Gastrocnemius medialis (tissue), 4 donors: ENCODE data around the gene CELSR3. TPM values are rescaled to one million over a fixed set of nuclear protein-coding genes. Genes with fewer than 3 reads are reported as not detected.

ENCODE experiments used
- ATAC-seq, 2 donors: fragments of 150-250 bp; one replicate each; pipeline ENCODE4 v1.9.1; 2016
- DNase-seq, 2 donors: peaks; one replicate each; pipeline ENCODE4 v3.0.0-alpha.2; 2019
- H3K27ac ChIP-seq, 4 donors: fragments of 200-600 bp; sonication (generic); 1 replicate in 1 of 4; 2 replicates in 3 of 4; pipeline ENCODE4 v1.5.1; 2016 to 2018; ENCODE audit warnings: mild to moderate bottlenecking in 2 of 4, moderate library complexity in 1 of 4
- H3K27me3 ChIP-seq, 3 donors: fragments of 200-600 bp; sonication (generic) in 2 of 3; 1 replicate in 1 of 3; 2 replicates in 2 of 3; pipeline versions ENCODE4 v1.5.1 to v1.6.0; 2016 to 2019; ENCODE audit warnings: mild to moderate bottlenecking in 1 of 3, moderate library complexity in 1 of 3
- H3K36me3 ChIP-seq, 2 donors: fragments of 200-600 bp; sonication (generic) in 1 of 2; one replicate each; pipeline ENCODE4 v1.5.1; 2017 to 2018
- H3K4me1 ChIP-seq, 2 donors: fragments of 200-600 bp; sonication (generic) in 1 of 2; one replicate each; pipeline ENCODE4 v1.5.1; 2016 to 2017; ENCODE audit warnings: mild to moderate bottlenecking in 2 of 2
- H3K4me3 ChIP-seq, 4 donors: fragments of 200-600 bp; sonication (generic) in 3 of 4; 1 replicate in 1 of 4; 2 replicates in 3 of 4; pipeline ENCODE4 v1.5.1; 2016 to 2019; ENCODE audit warnings: mild to moderate bottlenecking in 2 of 4
- H3K9me3 ChIP-seq, 3 donors: fragments of 200-600 bp; sonication (generic) in 2 of 3; 1 replicate in 1 of 3; 2 replicates in 2 of 3; pipeline ENCODE4 v1.5.1; 2016 to 2019
- CTCF ChIP-seq, 5 experiments: fragments of 450-650 bp in 3 of 5; fragments of 200-600 bp in 2 of 5; sonication (generic) in 2 of 5; IDR thresholded peaks in 4 of 5; conservative IDR thresholded peaks in 1 of 5; 1 replicate in 4 of 5; 2 replicates in 1 of 5; pipeline ENCODE4 v1.5.1; 2016 to 2019; ENCODE audit warnings: antibody characterized with exemption in 5 of 5, mild to moderate bottlenecking in 3 of 5, moderate library complexity in 3 of 5
- POLR2A ChIP-seq, 2 donors: fragments of 450-650 bp; IDR thresholded peaks; one replicate each; pipeline ENCODE4 v1.6.1; 2017; ENCODE audit warnings: antibody characterized with exemption in 2 of 2, mild to moderate bottlenecking in 2 of 2, moderate library complexity in 2 of 2
- in situ Hi-C, 4 donors: fragments of 200-750 bp; cut with MboI; loops; one replicate each; pipeline versions ENCODE4 v1.15.0 to v1.8.0; 2017; ENCODE audit warnings: low sequenced_read_pairs in 4 of 4
- intact Hi-C: fragments of 100-400 bp; cut with DNase I; formaldehyde crosslinking; loops from one replicate; pipeline ENCODE4 v1.15.1; 2023; ENCODE audit warnings: low total_unique reads
- total RNA-seq, 4 donors: library from RNA; depleted of rRNA; stranded (reverse); fragments of >200 nt; gene quantifications; one replicate each; pipeline versions ENCODE4 v1.1.0 to v1.2.3, GENCODE V29; 2016

Gene CELSR3
- total RNA-seq, 4 donors from 2014 or later = 0.02 to 0.25 (median 0.05) TPM; not detected in 1

- Histone ChIP-seq H3K9me3 (no peaks in the 10 kb centered on the region), H3K27me3 (no peaks in the 10 kb centered on the region), H3K4me3 (no peak overlapping the region), H3K4me1 (peaks cover 21% of the 10 kb centered on the region in 2 donors), H3K36me3 (peaks cover 0 to 58% of the 10 kb centered on the region in 2 donors), H3K27ac (peak overlapping the region in 3 of 4 donors; percentile 94 to 98 (median 96))
- TF ChIP-seq CTCF (IDR thresholded peaks at IDR 0.05 in 4 of 5, conservative IDR thresholded peaks at IDR 0.05 in 1 of 5) (no peak), POLR2A (IDR thresholded peaks at IDR 0.05) (no peak)
- in situ Hi-C loops (no loop called here), intact Hi-C loops (loop anchor here (5.0 kb wide), 1 partner anchor 140 kb away; a partner anchor contains a TSS)
- DNase-seq = no peak
- no peak for ATAC-seq
Observed at GRCh38 chr3:48607519-48607918, 55.2 kb downstream of the CELSR3 start.

GRCh38 chr3:48601622-48601994 lies 61.1 kb downstream of the CELSR3 start:
- peak; percentile 83 to 93 for DNase-seq
- peak; percentile 78 to 80 for ATAC-seq
- Histone ChIP-seq H3K9me3 (no peaks in the 10 kb centered on the region), H3K4me3 (no peak overlapping the region), H3K4me1 (peaks cover 51 to 60% of the 10 kb centered on the region in 2 donors), H3K27me3 (no peaks in the 10 kb centered on the region), H3K36me3 (peaks cover 0 to 67% of the 10 kb centered on the region in 2 donors), H3K27ac (peak overlapping the region; percentile 85 to 98 (median 92))
- TF ChIP-seq CTCF (IDR thresholded peaks at IDR 0.05 in 4 of 5, conservative IDR thresholded peaks at IDR 0.05 in 1 of 5) (no peak), POLR2A (IDR thresholded peaks at IDR 0.05) (peak in 1 of 2 donors; percentile 33)
- in situ Hi-C loops (no loop called here), intact Hi-C loops (loop anchor here (1.0 kb wide), 1 partner anchor 41 kb away; no protein-coding TSS in a partner anchor)

- Histone ChIP-seq H3K27ac (peak overlapping the region; percentile 85 to 98 (median 92)), H3K4me3 (no peak overlapping the region), H3K27me3 (no peaks in the 10 kb centered on the region), H3K4me1 (peaks cover 53 to 67% of the 10 kb centered on the region in 2 donors), H3K9me3 (no peaks in the 10 kb centered on the region), H3K36me3 (peaks cover 0 to 61% of the 10 kb centered on the region in 2 donors)
- intact Hi-C loops (loop anchor here (1.0 kb wide), 1 partner anchor 41 kb away; no protein-coding TSS in a partner anchor), in situ Hi-C loops (no loop called here)
- DNase-seq (no peak), ATAC-seq (peak in 1 of 2 donors; percentile 1)
- TF ChIP-seq POLR2A (IDR thresholded peaks at IDR 0.05) (no peak), CTCF (IDR thresholded peaks at IDR 0.05 in 4 of 5, conservative IDR thresholded peaks at IDR 0.05 in 1 of 5) (no peak)
Observed at GRCh38 chr3:48600711-48601621, 61.7 kb downstream of the CELSR3 start.

GRCh38 chr3:48599509-48600285 lies 63.0 kb downstream of the CELSR3 start:
- Histone ChIP-seq H3K4me1 (peaks cover 66 to 70% of the 10 kb centered on the region in 2 donors), H3K9me3 (no peaks in the 10 kb centered on the region), H3K4me3 (peak overlapping the region in 1 of 4 donors; percentile 33), H3K36me3 (peaks cover 0 to 48% of the 10 kb centered on the region in 2 donors), H3K27ac (peak overlapping the region; percentile 85 to 98 (median 92)), H3K27me3 (no peaks in the 10 kb centered on the region)
- no peak for TF ChIP-seq CTCF (IDR thresholded peaks at IDR 0.05 in 4 of 5, conservative IDR thresholded peaks at IDR 0.05 in 1 of 5)
- no peak for TF ChIP-seq POLR2A (IDR thresholded peaks at IDR 0.05)
- ATAC-seq = peak in 1 of 2 donors; percentile 5
- peak; percentile 41 to 79 for DNase-seq
- intact Hi-C loops (no loop called here), in situ Hi-C loops (no loop called here)
